GM23338 (cell line): ENCODE measurements around the gene OR2A12. TPM values are rescaled to one million over a fixed set of nuclear protein-coding genes. Genes with fewer than 3 reads are reported as not detected.

Source experiments
- ATAC-seq: fragments of 200-7000 bp; cut with Tn5 transposase; 3 replicates; pipeline ENCODE4 v1.9.1; 2020
- DNase-seq: peaks from one replicate; pipeline ENCODE4 v3.0.0-alpha.2; 2015; ENCODE audit warnings: low spot score
- H2AFZ ChIP-seq: fragments of 200-600 bp; sonication (generic); 2 replicates; pipeline ENCODE4 v1.8.0; 2016; ENCODE audit warnings: antibody characterized with exemption, mild to moderate bottlenecking, moderate library complexity
- H3F3A ChIP-seq: fragments of 200-600 bp; sonication (generic); replicated peaks from 2 replicates; pipeline ENCODE4 v1.8.0; 2017; ENCODE audit warnings: antibody characterized with exemption, mixed run types, low read depth
- H3K27ac ChIP-seq: fragments of 200-600 bp; sonication (generic); 2 replicates; pipeline ENCODE4 v1.6.1; 2016; ENCODE audit warnings: low read depth
- H3K27me3 ChIP-seq: fragments of 200-600 bp; sonication (generic); 2 replicates; pipeline ENCODE4 v1.8.0; 2016; ENCODE audit warnings: mild to moderate bottlenecking, mixed run types, moderate library complexity; ENCODE audit not compliant: insufficient read depth
- H3K36me3 ChIP-seq: fragments of 200-600 bp; sonication (generic); 2 replicates; pipeline ENCODE4 v1.8.0; 2016; ENCODE audit warnings: mild to moderate bottlenecking; ENCODE audit not compliant: insufficient read depth
- H3K4me1 ChIP-seq: fragments of 200-600 bp; sonication (generic); 2 replicates; pipeline ENCODE4 v1.8.0; 2016; ENCODE audit warnings: mild to moderate bottlenecking, moderate library complexity; ENCODE audit not compliant: insufficient read depth
- H3K4me2 ChIP-seq: fragments of 200-600 bp; sonication (generic); 2 replicates; pipeline ENCODE4 v1.7.1; 2017; ENCODE audit warnings: mixed run types
- H3K4me3 ChIP-seq: fragments of 200-600 bp; sonication (generic); 2 replicates; pipeline ENCODE4 v1.6.1; 2016; ENCODE audit warnings: mixed run types
- H3K79me2 ChIP-seq: fragments of 200-600 bp; sonication (generic); replicated peaks from 2 replicates; pipeline ENCODE4 v1.8.0; 2017; ENCODE audit warnings: mild to moderate bottlenecking; ENCODE audit not compliant: insufficient read depth
- H3K9me2 ChIP-seq: fragments of 200-600 bp; sonication (generic); 2 replicates; pipeline ENCODE4 v1.8.0; 2017; ENCODE audit not compliant: insufficient read depth
- H4K20me1 ChIP-seq: fragments of 200-600 bp; sonication (generic); replicated peaks from 2 replicates; pipeline ENCODE4 v1.8.0; 2017; ENCODE audit warnings: mild to moderate bottlenecking; ENCODE audit not compliant: insufficient read depth
- H3K27ac Mint-ChIP-seq: 2 replicates; pipeline ENCODE4 v1.8.0; 2020; ENCODE audit warnings: inconsistent platforms, mild to moderate bottlenecking, moderate library complexity, mixed read lengths
- H3K27me3 Mint-ChIP-seq: 3 replicates; pipeline ENCODE4 v1.8.0; 2022; ENCODE audit warnings: low read depth, mild to moderate bottlenecking, moderate library complexity, mixed read lengths, inconsistent platforms; ENCODE audit not compliant: insufficient read depth, poor library complexity
- H3K36me3 Mint-ChIP-seq: 3 replicates; pipeline ENCODE4 v1.8.0; 2021; ENCODE audit warnings: low read depth, mild to moderate bottlenecking, inconsistent platforms, moderate library complexity, mixed read lengths
- H3K4me1 Mint-ChIP-seq: 3 replicates; pipeline ENCODE4 v1.8.0; 2020; ENCODE audit warnings: mild to moderate bottlenecking, inconsistent platforms, mixed read lengths
- H3K4me3 Mint-ChIP-seq: 3 replicates; pipeline ENCODE4 v1.8.0; 2021; ENCODE audit warnings: moderate library complexity, mild to moderate bottlenecking, inconsistent platforms, mixed read lengths
- H3K9me3 Mint-ChIP-seq: 3 replicates; pipeline ENCODE4 v1.8.0; 2020; ENCODE audit warnings: moderate library complexity, mild to moderate bottlenecking, inconsistent platforms, mixed read lengths
- CREB1 ChIP-seq: fragments of 250-450 bp; sonication (Bioruptor Pico); IDR thresholded peaks from 2 replicates; pipeline ENCODE4 v1.5.0; 2020; ENCODE audit warnings: low read depth, mild to moderate bottlenecking, moderate library complexity
- EZH2 ChIP-seq: fragments of 200-600 bp; sonication (generic); IDR thresholded peaks from one replicate; pipeline ENCODE4 v1.8.0; 2017; ENCODE audit warnings: antibody characterized with exemption, mild to moderate bottlenecking, low read depth; ENCODE audit not compliant: unreplicated experiment
- JUNB ChIP-seq: IDR thresholded peaks from one replicate; pipeline ENCODE4 v1.6.1; 2016; ENCODE audit warnings: antibody characterized with exemption; ENCODE audit not compliant: unreplicated experiment
- STAT1 ChIP-seq: IDR thresholded peaks from one replicate; pipeline ENCODE4 v1.6.1; 2016; ENCODE audit warnings: antibody characterized with exemption; ENCODE audit not compliant: unreplicated experiment
- ZNF114 ChIP-seq: fragments of 250-450 bp; sonication (Bioruptor Pico); IDR thresholded peaks from 2 replicates; pipeline ENCODE4 v1.5.0; 2020; ENCODE audit warnings: mild to moderate bottlenecking, moderate library complexity
- ZNF331 ChIP-seq: fragments of 250-450 bp; sonication (Bioruptor Pico); IDR thresholded peaks from 2 replicates; pipeline ENCODE4 v1.5.0; 2020; ENCODE audit warnings: low read depth, mild to moderate bottlenecking, moderate library complexity
- polyA plus RNA-seq: library from polyadenylated mRNA; unstranded; fragments of >200 nt; fragmentation: Nextera tagmentation; extraction: Ambion mirVana; gene quantifications from 2 replicates; pipeline ENCODE4 v1.2.1, GENCODE V29; 2016
- total RNA-seq: library from RNA; depleted of rRNA; stranded (reverse); fragments of >200 nt; shearing (Covaris generic); gene quantifications from 2 replicates; pipeline ENCODE4 v1.2.3, GENCODE V29; 2014
- TF ChIP-seq, protein P1 (sequence below), 2 experiments: fragments of 200-600 bp in 1 of 2; sonication (generic) in 1 of 2; conservative IDR thresholded peaks; 2 replicates each; pipeline versions ENCODE4 v1.5.1 to v1.6.1; 2016 to 2017; ENCODE audit warnings: antibody characterized with exemption in 2 of 2, low read depth in 2 of 2, mild to moderate bottlenecking in 2 of 2, moderate library complexity in 1 of 2
- TF ChIP-seq, protein P2 (sequence below): fragments of 250-450 bp; sonication (Bioruptor Pico); IDR thresholded peaks from 2 replicates; pipeline ENCODE4 v1.5.0; 2020; ENCODE audit warnings: mild to moderate bottlenecking, moderate library complexity
- TF ChIP-seq, protein P3 (sequence below): IDR thresholded peaks from 2 replicates; pipeline ENCODE4 v1.6.1; 2016; ENCODE audit warnings: antibody characterized with exemption

Gene OR2A12
- total and polyA plus RNA-seq, 2 experiments from 2014 or later: not detected

DNA sequence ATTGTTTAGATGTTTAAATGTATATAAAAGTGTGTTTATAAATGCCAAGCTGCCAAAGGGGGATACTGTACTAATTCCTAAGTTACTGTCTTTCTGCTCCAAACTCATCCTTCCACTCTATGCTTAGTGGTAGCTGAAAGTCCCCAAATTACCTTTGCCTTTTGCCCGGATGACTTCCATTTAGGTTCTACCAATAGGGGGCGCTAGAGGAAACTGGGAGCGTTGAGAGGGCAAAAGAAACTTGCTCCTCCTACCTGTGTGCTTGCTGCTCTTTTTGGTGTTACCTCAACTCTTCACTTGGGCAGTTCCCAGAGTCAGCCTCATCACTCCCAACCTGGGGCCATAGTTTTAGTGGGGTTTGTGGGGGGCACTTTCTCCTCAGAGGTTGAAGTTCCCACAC is 22.4 kb upstream of the OR2A12 start:
- Histone ChIP-seq H4K20me1 (no peaks in the 10 kb centered on the region), H3K4me2 (no peak overlapping the region), H3K36me3 (no peaks in the 10 kb centered on the region), H3K9me2 (no peaks in the 10 kb centered on the region; the same call in 1 of the 2 replicates), H3K79me2 (no peaks in the 10 kb centered on the region), H2AFZ (peak overlapping the region; percentile 77; the same call in 1 of the 2 replicates), H3K27ac (no peak overlapping the region), H3K4me3 (no peak overlapping the region), H3F3A (no peaks in the 10 kb centered on the region), H3K27me3 (no peaks in the 10 kb centered on the region), H3K4me1 (no peaks in the 10 kb centered on the region)
- Mint-ChIP-seq H3K4me3 (no peak overlapping the region), H3K4me1 (peaks cover 12% of the 10 kb centered on the region), H3K36me3 (peaks cover 12% of the 10 kb centered on the region), H3K27ac (no peak overlapping the region), H3K9me3 (peaks cover 13% of the 10 kb centered on the region; the same call in 2 of the 3 replicates), H3K27me3 (no peaks in the 10 kb centered on the region)
- ATAC-seq (peak; percentile 58), DNase-seq (peak; percentile 85)
- TF ChIP-seq EZH2: no peak
- TF ChIP-seq, protein P1, sequence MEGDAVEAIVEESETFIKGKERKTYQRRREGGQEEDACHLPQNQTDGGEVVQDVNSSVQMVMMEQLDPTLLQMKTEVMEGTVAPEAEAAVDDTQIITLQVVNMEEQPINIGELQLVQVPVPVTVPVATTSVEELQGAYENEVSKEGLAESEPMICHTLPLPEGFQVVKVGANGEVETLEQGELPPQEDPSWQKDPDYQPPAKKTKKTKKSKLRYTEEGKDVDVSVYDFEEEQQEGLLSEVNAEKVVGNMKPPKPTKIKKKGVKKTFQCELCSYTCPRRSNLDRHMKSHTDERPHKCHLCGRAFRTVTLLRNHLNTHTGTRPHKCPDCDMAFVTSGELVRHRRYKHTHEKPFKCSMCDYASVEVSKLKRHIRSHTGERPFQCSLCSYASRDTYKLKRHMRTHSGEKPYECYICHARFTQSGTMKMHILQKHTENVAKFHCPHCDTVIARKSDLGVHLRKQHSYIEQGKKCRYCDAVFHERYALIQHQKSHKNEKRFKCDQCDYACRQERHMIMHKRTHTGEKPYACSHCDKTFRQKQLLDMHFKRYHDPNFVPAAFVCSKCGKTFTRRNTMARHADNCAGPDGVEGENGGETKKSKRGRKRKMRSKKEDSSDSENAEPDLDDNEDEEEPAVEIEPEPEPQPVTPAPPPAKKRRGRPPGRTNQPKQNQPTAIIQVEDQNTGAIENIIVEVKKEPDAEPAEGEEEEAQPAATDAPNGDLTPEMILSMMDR (conservative IDR thresholded peaks at IDR 0.05; ENCODE audit: low read depth in 2 of 2): peak; percentile 88 to 96

DNA sequence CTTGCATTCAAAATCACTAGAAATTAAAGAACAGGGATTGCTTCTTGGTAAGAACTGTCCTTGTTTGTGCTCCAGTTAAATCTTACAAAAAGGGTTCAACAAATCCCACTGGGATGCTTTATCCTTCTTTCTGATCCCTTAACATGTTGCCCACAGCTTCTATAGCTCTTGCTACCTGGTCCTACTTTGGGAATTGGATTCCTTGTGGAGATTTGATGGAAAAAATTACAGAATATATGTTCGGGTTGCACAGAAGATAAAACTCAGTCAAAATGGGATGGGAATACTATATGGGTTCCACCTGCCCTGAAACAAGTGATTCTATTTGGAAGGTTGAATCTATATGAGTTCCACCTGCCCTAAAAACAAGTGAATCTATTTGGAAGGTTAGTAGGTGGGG is 16.6 kb upstream of the OR2A12 start, which contains the start of gene OR2A25:
Gene OR2A25 (plus strand): TSS at position 301 of the 400 bp plus-strand sequence. CDS start 4,409 bp downstream, outside the sequence.
- Mint-ChIP-seq H3K9me3 (no peaks in the 10 kb centered on the region), H3K4me3 (no peak within 1 kb of the TSS), H3K4me1 (no peaks in the 10 kb centered on the region), H3K27me3 (no peaks in the 10 kb centered on the region), H3K36me3 (no peaks in the 10 kb centered on the region), H3K27ac (no peak within 1 kb of the TSS)
- Histone ChIP-seq H2AFZ (peak within 1 kb of the TSS; percentile 6; the same call in 1 of the 2 replicates), H3K79me2 (no peaks in the 10 kb centered on the region), H3K36me3 (no peaks in the 10 kb centered on the region), H3K4me2 (no peak within 1 kb of the TSS), H3K27me3 (no peaks in the 10 kb centered on the region), H3K27ac (no peak within 1 kb of the TSS), H3K4me1 (no peaks in the 10 kb centered on the region), H3K4me3 (no peak within 1 kb of the TSS), H3F3A (no peaks in the 10 kb centered on the region), H3K9me2 (no peaks in the 10 kb centered on the region), H4K20me1 (no peaks in the 10 kb centered on the region)
- DNase-seq (no peak), ATAC-seq (no peak)
- TF ChIP-seq ZNF114 (CRISPR knock-in tag) (no peak), ZNF331 (CRISPR knock-in tag) (no peak), EZH2 (no peak), CREB1 (CRISPR knock-in tag) (no peak), STAT1 (no peak), JUNB (no peak)
- TF ChIP-seq, protein P2, sequence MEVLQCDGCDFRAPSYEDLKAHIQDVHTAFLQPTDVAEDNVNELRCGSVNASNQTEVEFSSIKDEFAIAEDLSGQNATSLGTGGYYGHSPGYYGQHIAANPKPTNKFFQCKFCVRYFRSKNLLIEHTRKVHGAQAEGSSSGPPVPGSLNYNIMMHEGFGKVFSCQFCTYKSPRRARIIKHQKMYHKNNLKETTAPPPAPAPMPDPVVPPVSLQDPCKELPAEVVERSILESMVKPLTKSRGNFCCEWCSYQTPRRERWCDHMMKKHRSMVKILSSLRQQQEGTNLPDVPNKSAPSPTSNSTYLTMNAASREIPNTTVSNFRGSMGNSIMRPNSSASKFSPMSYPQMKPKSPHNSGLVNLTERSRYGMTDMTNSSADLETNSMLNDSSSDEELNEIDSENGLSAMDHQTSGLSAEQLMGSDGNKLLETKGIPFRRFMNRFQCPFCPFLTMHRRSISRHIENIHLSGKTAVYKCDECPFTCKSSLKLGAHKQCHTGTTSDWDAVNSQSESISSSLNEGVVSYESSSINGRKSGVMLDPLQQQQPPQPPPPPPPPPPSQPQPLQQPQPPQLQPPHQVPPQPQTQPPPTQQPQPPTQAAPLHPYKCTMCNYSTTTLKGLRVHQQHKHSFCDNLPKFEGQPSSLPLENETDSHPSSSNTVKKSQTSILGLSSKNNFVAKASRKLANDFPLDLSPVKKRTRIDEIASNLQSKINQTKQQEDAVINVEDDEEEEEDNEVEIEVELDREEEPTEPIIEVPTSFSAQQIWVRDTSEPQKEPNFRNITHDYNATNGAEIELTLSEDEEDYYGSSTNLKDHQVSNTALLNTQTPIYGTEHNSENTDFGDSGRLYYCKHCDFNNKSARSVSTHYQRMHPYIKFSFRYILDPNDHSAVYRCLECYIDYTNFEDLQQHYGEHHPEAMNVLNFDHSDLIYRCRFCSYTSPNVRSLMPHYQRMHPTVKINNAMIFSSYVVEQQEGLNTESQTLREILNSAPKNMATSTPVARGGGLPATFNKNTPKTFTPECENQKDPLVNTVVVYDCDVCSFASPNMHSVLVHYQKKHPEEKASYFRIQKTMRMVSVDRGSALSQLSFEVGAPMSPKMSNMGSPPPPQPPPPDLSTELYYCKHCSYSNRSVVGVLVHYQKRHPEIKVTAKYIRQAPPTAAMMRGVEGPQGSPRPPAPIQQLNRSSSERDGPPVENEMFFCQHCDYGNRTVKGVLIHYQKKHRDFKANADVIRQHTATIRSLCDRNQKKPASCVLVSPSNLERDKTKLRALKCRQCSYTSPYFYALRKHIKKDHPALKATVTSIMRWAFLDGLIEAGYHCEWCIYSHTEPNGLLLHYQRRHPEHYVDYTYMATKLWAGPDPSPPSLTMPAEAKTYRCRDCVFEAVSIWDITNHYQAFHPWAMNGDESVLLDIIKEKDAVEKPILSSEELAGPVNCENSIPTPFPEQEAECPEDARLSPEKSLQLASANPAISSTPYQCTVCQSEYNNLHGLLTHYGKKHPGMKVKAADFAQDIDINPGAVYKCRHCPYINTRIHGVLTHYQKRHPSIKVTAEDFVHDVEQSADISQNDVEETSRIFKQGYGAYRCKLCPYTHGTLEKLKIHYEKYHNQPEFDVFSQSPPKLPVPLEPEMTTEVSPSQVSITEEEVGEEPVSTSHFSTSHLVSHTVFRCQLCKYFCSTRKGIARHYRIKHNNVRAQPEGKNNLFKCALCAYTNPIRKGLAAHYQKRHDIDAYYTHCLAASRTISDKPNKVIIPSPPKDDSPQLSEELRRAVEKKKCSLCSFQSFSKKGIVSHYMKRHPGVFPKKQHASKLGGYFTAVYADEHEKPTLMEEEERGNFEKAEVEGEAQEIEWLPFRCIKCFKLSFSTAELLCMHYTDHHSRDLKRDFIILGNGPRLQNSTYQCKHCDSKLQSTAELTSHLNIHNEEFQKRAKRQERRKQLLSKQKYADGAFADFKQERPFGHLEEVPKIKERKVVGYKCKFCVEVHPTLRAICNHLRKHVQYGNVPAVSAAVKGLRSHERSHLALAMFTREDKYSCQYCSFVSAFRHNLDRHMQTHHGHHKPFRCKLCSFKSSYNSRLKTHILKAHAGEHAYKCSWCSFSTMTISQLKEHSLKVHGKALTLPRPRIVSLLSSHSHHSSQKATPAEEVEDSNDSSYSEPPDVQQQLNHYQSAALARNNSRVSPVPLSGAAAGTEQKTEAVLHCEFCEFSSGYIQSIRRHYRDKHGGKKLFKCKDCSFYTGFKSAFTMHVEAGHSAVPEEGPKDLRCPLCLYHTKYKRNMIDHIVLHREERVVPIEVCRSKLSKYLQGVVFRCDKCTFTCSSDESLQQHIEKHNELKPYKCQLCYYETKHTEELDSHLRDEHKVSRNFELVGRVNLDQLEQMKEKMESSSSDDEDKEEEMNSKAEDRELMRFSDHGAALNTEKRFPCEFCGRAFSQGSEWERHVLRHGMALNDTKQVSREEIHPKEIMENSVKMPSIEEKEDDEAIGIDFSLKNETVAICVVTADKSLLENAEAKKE: no peak
- TF ChIP-seq, protein P3, sequence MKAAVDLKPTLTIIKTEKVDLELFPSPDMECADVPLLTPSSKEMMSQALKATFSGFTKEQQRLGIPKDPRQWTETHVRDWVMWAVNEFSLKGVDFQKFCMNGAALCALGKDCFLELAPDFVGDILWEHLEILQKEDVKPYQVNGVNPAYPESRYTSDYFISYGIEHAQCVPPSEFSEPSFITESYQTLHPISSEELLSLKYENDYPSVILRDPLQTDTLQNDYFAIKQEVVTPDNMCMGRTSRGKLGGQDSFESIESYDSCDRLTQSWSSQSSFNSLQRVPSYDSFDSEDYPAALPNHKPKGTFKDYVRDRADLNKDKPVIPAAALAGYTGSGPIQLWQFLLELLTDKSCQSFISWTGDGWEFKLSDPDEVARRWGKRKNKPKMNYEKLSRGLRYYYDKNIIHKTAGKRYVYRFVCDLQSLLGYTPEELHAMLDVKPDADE: no peak
